Activated CD8-positive, alpha-beta memory T cell treated with anti-CD3 and anti-CD28 coated beads, Interleukin-2, amount 50 U/mL, for 24 hours (primary cell): ENCODE results near the gene IL13.
"Not testable (repeated sequence)": the region's sequence is repeated elsewhere in the genome, so short reads cannot be mapped to it uniquely, and the experiment has no call there.

Experiments used
- DNase-seq: peaks from one replicate; pipeline ENCODE4 v3.0.0-alpha.2; 2020; ENCODE audit errors: extremely low read depth

The IL13 gene

GRCh38 chr5:132657676-132658380 is at the start of gene IL13:
Gene IL13, plus strand, starts transcription at chr5:132658173. Its CDS starts 14 bp downstream, at chr5:132658187.
- DNase-seq, result no peak

- no peak for DNase-seq
Measured at GRCh38 chr5:132611965-132612364, 46.0 kb upstream of the IL13 start.

GRCh38 chr5:132612846-132613245 is 45.1 kb upstream of the IL13 start:
- no peak for DNase-seq

GRCh38 chr5:132621699-132622098 is 36.3 kb upstream of the IL13 start:
- no peak for DNase-seq

GRCh38 chr5:132622608-132623007 is 35.4 kb upstream of the IL13 start:
- DNase-seq, result no peak

GRCh38 chr5:132627470-132627869 is 30.5 kb upstream of the IL13 start:
- DNase-seq, result no peak

GRCh38 chr5:132628814-132629213 is 29.2 kb upstream of the IL13 start:
- no peak for DNase-seq

- no peak for DNase-seq
Measured at GRCh38 chr5:132629230-132629944, 28.6 kb upstream of the IL13 start.

GRCh38 chr5:132633587-132633986 is 24.4 kb upstream of the IL13 start:
- DNase-seq, result not testable (repeated sequence)

- no peak for DNase-seq
Measured at GRCh38 chr5:132635873-132636272, 22.1 kb upstream of the IL13 start.

GRCh38 chr5:132637241-132637640 is 20.7 kb upstream of the IL13 start:
- DNase-seq, result no peak

- no peak for DNase-seq
Measured at GRCh38 chr5:132639706-132640130, 18.3 kb upstream of the IL13 start.

- no peak for DNase-seq
Measured at GRCh38 chr5:132640613-132641012, 17.4 kb upstream of the IL13 start.

- no peak for DNase-seq
Measured at GRCh38 chr5:132641241-132641723, 16.7 kb upstream of the IL13 start.

- no peak for DNase-seq
Measured at GRCh38 chr5:132641841-132642240, 16.1 kb upstream of the IL13 start.

GRCh38 chr5:132644177-132644576 is 13.8 kb upstream of the IL13 start:
- no peak for DNase-seq

GRCh38 chr5:132646583-132647266 is 11.2 kb upstream of the IL13 start:
- no peak for DNase-seq

GRCh38 chr5:132647473-132647872 is 10.5 kb upstream of the IL13 start:
- no peak for DNase-seq

GRCh38 chr5:132648355-132648754 is 9.6 kb upstream of the IL13 start:
- DNase-seq, result no peak

- no peak for DNase-seq
Measured at GRCh38 chr5:132651838-132652469, 6.0 kb upstream of the IL13 start.

GRCh38 chr5:132653716-132654115 is 4.3 kb upstream of the IL13 start:
- no peak for DNase-seq
